Glutamatergic neuron (in vitro differentiated cells): ENCODE results near the gene RIMBP3C. TPM values are rescaled to one million over a fixed set of nuclear protein-coding genes. Genes with fewer than 3 reads are reported as not detected.
"Not testable (repeated sequence)": the region's sequence is repeated elsewhere in the genome, so short reads cannot be mapped to it uniquely, and the experiment has no call there.

Experiments used
- DNase-seq: peaks from one replicate; pipeline ENCODE4 v3.0.0; 2022
- H3K27ac Mint-ChIP-seq: one replicate; pipeline ENCODE4 v1.8.0; 2020; ENCODE audit warnings: mild to moderate bottlenecking, mixed read lengths, inconsistent platforms; ENCODE audit not compliant: unreplicated experiment
- H3K27me3 Mint-ChIP-seq: one replicate; pipeline ENCODE4 v1.8.0; 2020; ENCODE audit warnings: mild to moderate bottlenecking, moderate library complexity, mixed read lengths, inconsistent platforms; ENCODE audit not compliant: unreplicated experiment
- H3K36me3 Mint-ChIP-seq: one replicate; pipeline ENCODE4 v1.8.0; 2020; ENCODE audit warnings: mild to moderate bottlenecking, mixed read lengths, inconsistent platforms; ENCODE audit not compliant: unreplicated experiment
- H3K4me1 Mint-ChIP-seq: one replicate; pipeline ENCODE4 v1.8.0; 2020; ENCODE audit warnings: mild to moderate bottlenecking, low read depth, mixed read lengths, inconsistent platforms; ENCODE audit not compliant: unreplicated experiment
- H3K4me3 Mint-ChIP-seq: one replicate; pipeline ENCODE4 v1.8.0; 2020; ENCODE audit warnings: mild to moderate bottlenecking, mixed read lengths, inconsistent platforms; ENCODE audit not compliant: unreplicated experiment
- H3K9me3 Mint-ChIP-seq: one replicate; pipeline ENCODE4 v1.8.0; 2020; ENCODE audit warnings: mild to moderate bottlenecking, moderate library complexity, mixed read lengths, inconsistent platforms; ENCODE audit not compliant: unreplicated experiment
- total RNA-seq: library from RNA; stranded (reverse); fragmentation: NEBNext Ultra II Directional; extraction: Animal tissue kit (Norgen Biotek cat#: 25700); gene quantifications from one replicate; pipeline ENCODE4 v1.2.1, GENCODE V29; 2021; ENCODE audit not compliant: unreplicated experiment
- TF ChIP-seq, protein P1 (sequence below): fragments of 200-600 bp; sonication (generic); IDR thresholded peaks from one replicate; pipeline ENCODE4 v1.5.0; 2021; ENCODE audit not compliant: partially characterized antibody, unreplicated experiment

RIMBP3C gene
- total RNA-seq, 1 donor from 2014 or later = 0.22 TPM

DNA sequence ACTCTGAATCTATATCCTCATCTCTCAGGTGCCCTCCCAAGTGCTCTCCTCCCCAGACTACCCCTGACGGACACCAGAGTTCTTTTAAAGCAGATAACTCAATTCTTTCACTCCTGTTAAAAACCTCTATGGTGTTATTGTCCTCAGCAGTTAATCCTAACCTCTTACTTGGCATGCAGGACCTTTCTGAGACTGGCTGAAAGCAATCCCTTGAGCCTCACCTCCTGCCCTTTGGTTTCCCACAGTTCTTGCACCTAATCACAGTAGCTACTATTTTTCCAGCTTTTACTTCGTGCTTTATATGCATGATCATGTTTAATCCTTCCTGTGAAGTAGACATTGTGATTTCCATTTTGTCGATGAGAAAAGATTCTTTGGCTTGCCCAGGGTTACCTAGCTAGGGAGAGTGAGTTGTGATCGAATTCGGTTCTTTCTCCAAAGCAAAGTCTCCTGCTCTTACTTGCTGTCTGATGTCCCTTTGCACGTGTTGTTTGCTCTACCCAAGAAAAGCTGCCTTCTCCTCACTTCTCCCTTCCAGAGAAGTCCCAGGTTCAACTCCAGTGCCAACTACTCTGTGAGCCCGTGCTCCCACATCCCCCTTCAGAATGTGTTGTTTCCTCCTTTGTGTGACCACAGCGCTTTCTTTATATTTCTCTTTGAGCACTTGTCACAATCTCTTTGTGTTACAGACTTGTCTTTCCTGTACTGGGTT is 18.4 kb upstream of the RIMBP3C start:
- H3K9me3 Mint-ChIP-seq = peaks cover 7% of the 10 kb centered on the region
- TF ChIP-seq, protein P1, sequence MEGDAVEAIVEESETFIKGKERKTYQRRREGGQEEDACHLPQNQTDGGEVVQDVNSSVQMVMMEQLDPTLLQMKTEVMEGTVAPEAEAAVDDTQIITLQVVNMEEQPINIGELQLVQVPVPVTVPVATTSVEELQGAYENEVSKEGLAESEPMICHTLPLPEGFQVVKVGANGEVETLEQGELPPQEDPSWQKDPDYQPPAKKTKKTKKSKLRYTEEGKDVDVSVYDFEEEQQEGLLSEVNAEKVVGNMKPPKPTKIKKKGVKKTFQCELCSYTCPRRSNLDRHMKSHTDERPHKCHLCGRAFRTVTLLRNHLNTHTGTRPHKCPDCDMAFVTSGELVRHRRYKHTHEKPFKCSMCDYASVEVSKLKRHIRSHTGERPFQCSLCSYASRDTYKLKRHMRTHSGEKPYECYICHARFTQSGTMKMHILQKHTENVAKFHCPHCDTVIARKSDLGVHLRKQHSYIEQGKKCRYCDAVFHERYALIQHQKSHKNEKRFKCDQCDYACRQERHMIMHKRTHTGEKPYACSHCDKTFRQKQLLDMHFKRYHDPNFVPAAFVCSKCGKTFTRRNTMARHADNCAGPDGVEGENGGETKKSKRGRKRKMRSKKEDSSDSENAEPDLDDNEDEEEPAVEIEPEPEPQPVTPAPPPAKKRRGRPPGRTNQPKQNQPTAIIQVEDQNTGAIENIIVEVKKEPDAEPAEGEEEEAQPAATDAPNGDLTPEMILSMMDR = no peak
- no peaks in the 10 kb centered on the region for H3K36me3 Mint-ChIP-seq
- peak overlapping the region; percentile 97 for H3K4me3 Mint-ChIP-seq
- DNase-seq = no peak
- peak overlapping the region; percentile 71 for H3K27ac Mint-ChIP-seq
- H3K27me3 Mint-ChIP-seq = peaks cover 4% of the 10 kb centered on the region
- H3K4me1 Mint-ChIP-seq = peaks cover 25% of the 10 kb centered on the region

- H3K27me3 Mint-ChIP-seq, H3K9me3 Mint-ChIP-seq, H3K36me3 Mint-ChIP-seq: not testable (repeated sequence)
- peak; percentile 23 for DNase-seq
- Mint-ChIP-seq H3K4me3 (peak overlapping the region; percentile 97), H3K27ac (peak overlapping the region; percentile 96), H3K4me1 (peaks cover 25% of the 10 kb centered on the region)
Observed at GRCh38 chr22:21569076-21569427, 17.8 kb upstream of the RIMBP3C start.

DNA sequence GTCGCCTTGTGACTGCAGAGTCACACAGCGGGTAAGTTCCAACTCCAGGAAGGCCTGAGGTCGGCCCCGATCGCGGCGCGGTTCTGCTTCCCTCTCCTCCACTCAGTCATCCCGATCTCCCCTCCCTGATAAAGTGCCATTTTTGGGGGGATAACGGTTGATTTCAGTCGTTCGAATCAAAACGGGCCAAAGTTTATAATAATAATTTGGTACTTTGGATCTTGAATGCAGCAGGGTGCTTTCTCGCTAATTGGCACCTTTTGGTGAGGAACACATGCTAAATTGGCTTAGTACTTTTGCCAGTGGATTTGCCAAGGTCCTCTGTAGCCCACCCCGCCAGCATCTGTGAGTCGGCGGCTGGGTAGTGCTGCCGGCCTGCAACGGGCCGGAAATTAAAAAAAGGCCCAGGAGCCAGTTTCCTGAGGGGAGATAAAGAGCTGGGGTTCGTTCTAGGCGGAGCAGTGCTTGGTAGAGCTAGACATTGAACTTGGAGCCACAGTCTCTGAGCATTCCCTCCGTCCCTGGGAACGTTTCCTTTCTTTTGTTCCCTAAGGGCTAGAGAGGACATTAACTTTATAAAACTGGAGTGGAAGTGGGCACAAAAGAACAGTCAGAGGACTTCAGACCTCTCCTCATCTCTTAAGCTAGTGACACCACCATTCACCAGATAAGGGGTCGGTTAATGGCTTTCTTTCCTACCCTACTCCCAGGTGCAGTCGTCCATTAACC is 17.2 kb upstream of the RIMBP3C start:
- H3K9me3 Mint-ChIP-seq = peaks cover 7% of the 10 kb centered on the region
- peak; percentile 24 for DNase-seq
- peak overlapping the region; percentile 97 for H3K4me3 Mint-ChIP-seq
- H3K4me1 Mint-ChIP-seq = peaks cover 25% of the 10 kb centered on the region
- no peaks in the 10 kb centered on the region for H3K36me3 Mint-ChIP-seq
- peak overlapping the region; percentile 96 for H3K27ac Mint-ChIP-seq
- H3K27me3 Mint-ChIP-seq = peaks cover 4% of the 10 kb centered on the region
- TF ChIP-seq, protein P1 = no peak

GRCh38 chr22:21567456-21568346 is 16.4 kb upstream of the RIMBP3C start, which contains the start of gene UBE2L3:
Gene UBE2L3 (plus strand): TSS chr22:21567714. CDS start chr22:21567745, 31 bp downstream.
- H3K9me3 Mint-ChIP-seq = peaks cover 7% of the 10 kb centered on the region
- DNase-seq = peak; percentile 88

DNA sequence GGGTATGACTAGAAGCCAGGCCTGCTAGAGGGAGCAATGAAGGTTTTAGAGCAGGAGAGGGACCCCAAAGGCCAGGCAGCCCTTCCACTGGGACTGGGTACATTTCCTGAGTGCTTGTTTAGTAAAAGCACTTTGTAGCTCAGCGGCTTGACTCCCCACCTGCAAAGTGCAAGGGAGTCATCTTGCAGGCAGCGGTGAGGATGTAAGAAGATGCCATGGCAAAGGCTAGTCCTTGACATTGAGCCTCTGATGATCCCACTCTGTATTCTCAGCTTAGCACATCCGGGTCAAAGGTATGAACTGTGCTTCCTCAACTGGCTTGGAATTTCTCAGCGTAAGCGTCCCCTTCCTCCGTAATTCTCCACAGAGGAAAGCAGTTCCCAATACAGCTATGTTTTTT is 13.2 kb upstream of the RIMBP3C start:
- peaks cover 2% of the 10 kb centered on the region for H3K9me3 Mint-ChIP-seq
- no peak overlapping the region for H3K27ac Mint-ChIP-seq
- TF ChIP-seq, protein P1 = no peak
- H3K36me3 Mint-ChIP-seq = no peaks in the 10 kb centered on the region
- H3K4me3 Mint-ChIP-seq = no peak overlapping the region
- H3K27me3 Mint-ChIP-seq = peaks cover 5% of the 10 kb centered on the region
- DNase-seq = no peak
- peaks cover 3% of the 10 kb centered on the region for H3K4me1 Mint-ChIP-seq

More at GRCh38 chr22:21567456-21568346, 16.4 kb upstream of the RIMBP3C start, which contains the start of gene UBE2L3:
- Mint-ChIP-seq H3K27me3 (peaks cover 4% of the 10 kb centered on the region), H3K36me3 (no peaks in the 10 kb centered on the region), H3K4me1 (peaks cover 22% of the 10 kb centered on the region), H3K4me3 (peak within 1 kb of the TSS; percentile 97), H3K27ac (peak within 1 kb of the TSS; percentile 96)
- TF ChIP-seq, protein P1 = no peak
